ENCODE results near the gene SPTSSB. TPM values are rescaled to one million over a fixed set of nuclear protein-coding genes. Genes with fewer than 3 reads are reported as not detected.

SPTSSB gene
- total and polyA plus RNA-seq, 2 donors (not counting 1 experiment from before 2014, with no cell fraction given), result under 0.01 TPM; not detected in 1

DNA sequence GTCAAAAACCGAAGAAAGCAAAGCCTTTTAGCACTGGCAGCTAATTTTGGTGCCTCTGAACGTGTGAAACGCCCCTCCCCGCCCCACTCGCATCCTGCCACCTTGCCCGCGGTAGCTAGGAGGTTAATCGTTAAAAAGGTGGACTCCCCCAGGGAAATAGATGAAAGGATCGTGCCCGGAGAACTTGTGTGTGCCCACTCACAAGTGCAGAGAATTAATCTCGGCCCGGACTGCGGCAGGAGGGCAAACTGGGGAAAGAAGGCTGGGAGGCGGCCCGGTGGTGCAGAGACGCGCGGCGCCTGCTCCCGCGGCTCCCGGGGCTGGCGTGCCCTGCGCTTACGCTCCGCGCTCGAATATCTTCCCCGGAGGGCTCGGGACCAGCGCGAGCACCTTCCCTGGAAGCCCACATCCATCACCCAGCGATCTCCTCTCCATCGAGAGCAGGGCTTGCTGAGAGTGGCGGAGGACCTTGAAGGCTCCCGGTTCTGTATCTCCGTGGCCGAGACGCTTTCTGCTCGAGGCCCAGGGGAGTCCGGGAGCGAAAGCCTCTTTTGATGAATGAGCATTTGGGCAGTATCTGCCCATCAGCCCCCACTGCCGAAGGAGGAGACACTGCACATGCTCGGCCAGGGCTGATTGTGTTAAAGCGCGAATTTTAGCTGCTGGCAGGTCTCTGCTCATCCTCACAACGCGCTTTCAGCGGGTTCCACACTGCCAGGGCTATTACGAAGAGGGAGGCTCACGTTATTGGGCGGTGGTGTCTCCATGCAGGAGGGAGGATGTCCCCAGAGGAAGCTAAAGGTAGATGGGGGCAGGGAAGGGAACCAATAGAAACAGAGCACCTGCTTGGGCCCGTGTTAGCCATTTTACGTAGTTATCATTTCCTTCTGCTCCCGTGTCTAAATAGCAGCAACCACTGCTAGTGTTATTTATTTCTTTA is 1.3 kb upstream of the SPTSSB start:
- no peaks in the 10 kb centered on the region for H3K9me3 ChIP-seq (ENCODE audit: control insufficient read depth, insufficient read depth, low read depth, low read length)
- peak overlapping the region; percentile 81 for H2AFZ ChIP-seq (ENCODE audit: low read length)
- H4K20me1 ChIP-seq (ENCODE audit: control insufficient read depth, extremely low read depth, insufficient read depth, low read length), result no peaks in the 10 kb centered on the region
- TF ChIP-seq, protein P1, sequence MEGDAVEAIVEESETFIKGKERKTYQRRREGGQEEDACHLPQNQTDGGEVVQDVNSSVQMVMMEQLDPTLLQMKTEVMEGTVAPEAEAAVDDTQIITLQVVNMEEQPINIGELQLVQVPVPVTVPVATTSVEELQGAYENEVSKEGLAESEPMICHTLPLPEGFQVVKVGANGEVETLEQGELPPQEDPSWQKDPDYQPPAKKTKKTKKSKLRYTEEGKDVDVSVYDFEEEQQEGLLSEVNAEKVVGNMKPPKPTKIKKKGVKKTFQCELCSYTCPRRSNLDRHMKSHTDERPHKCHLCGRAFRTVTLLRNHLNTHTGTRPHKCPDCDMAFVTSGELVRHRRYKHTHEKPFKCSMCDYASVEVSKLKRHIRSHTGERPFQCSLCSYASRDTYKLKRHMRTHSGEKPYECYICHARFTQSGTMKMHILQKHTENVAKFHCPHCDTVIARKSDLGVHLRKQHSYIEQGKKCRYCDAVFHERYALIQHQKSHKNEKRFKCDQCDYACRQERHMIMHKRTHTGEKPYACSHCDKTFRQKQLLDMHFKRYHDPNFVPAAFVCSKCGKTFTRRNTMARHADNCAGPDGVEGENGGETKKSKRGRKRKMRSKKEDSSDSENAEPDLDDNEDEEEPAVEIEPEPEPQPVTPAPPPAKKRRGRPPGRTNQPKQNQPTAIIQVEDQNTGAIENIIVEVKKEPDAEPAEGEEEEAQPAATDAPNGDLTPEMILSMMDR (conservative IDR thresholded peaks at IDR 0.05 in 1 of 2, IDR thresholded peaks at IDR 0.05 in 1 of 2; ENCODE audit: low read depth in 1 of 2, low read length in 2 of 2), result no peak
- TF ChIP-seq EZH2 (IDR thresholded peaks at IDR 0.05; ENCODE audit: low read length, missing control alignments), result no peak
- peak overlapping the region; percentile 88 for H3K4me2 ChIP-seq (ENCODE audit: extremely low read depth, insufficient read depth, low read length)
- H3K27ac ChIP-seq (ENCODE audit: insufficient read depth, low read length), result no peak overlapping the region
- DNase-seq (ENCODE audit: low read depth in 2 of 2), result peak; percentile 4 to 34
- H3K4me1 ChIP-seq (ENCODE audit: control insufficient read depth, extremely low read depth, insufficient read depth, low read length), result no peaks in the 10 kb centered on the region
- peak overlapping the region; percentile 53 to 60 (median 56) for H3K4me3 ChIP-seq (replicated peaks in 1 of 4; ENCODE audit: control extremely low read depth in 1 of 4, insufficient read depth in 1 of 4, low read depth in 3 of 4, low read length in 4 of 4)
- H3K79me2 ChIP-seq (ENCODE audit: control insufficient read depth, insufficient read depth, low read length), result no peaks in the 10 kb centered on the region
- peaks cover 15% of the 10 kb centered on the region for H3K27me3 ChIP-seq (ENCODE audit: control insufficient read depth, insufficient read depth, low read length)
- H3K36me3 ChIP-seq (ENCODE audit: control insufficient read depth, insufficient read depth, low read length), result no peaks in the 10 kb centered on the region
- peak overlapping the region; percentile 7 for H3K9ac ChIP-seq (ENCODE audit: insufficient read depth, low read length)

DNA sequence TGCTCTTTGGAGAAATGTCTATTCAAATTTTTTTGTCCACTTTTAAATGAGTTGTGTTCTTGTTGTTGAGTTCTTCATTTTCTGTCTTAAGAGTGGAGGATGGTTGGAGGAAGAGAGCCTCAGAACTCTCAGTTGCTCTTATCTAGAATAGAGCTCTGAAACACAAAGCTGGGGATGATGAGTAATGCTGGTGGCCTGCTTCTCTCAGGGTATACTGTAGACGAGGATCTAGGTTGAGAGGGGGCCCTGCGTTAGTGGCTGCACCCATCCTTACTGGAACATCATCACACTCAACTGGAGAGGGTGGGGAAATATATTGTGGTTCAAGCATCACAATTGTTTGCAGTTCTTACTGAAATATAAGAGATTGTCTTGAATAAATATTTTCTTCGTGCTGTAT is 1.8 kb downstream of the SPTSSB start:
- H4K20me1 ChIP-seq (ENCODE audit: control insufficient read depth, extremely low read depth, insufficient read depth, low read length), result no peaks in the 10 kb centered on the region
- no peaks in the 10 kb centered on the region for H3K4me1 ChIP-seq (ENCODE audit: control insufficient read depth, extremely low read depth, insufficient read depth, low read length)
- H3K27ac ChIP-seq (ENCODE audit: insufficient read depth, low read length), result no peak overlapping the region
- H3K9me3 ChIP-seq (ENCODE audit: control insufficient read depth, insufficient read depth, low read depth, low read length), result no peaks in the 10 kb centered on the region
- H3K36me3 ChIP-seq (ENCODE audit: control insufficient read depth, insufficient read depth, low read length), result no peaks in the 10 kb centered on the region
- no peak overlapping the region for H2AFZ ChIP-seq (ENCODE audit: low read length)
- H3K4me2 ChIP-seq (ENCODE audit: extremely low read depth, insufficient read depth, low read length), result no peak overlapping the region
- DNase-seq (ENCODE audit: low read depth in 2 of 2), result peak in 1 of 2 donors; percentile 7
- no peak for TF ChIP-seq EZH2 (IDR thresholded peaks at IDR 0.05; ENCODE audit: low read length, missing control alignments)
- TF ChIP-seq, protein P1 (conservative IDR thresholded peaks at IDR 0.05 in 1 of 2, IDR thresholded peaks at IDR 0.05 in 1 of 2; ENCODE audit: low read depth in 1 of 2, low read length in 2 of 2), result no peak
- no peak overlapping the region for H3K4me3 ChIP-seq (replicated peaks in 1 of 4; ENCODE audit: control extremely low read depth in 1 of 4, insufficient read depth in 1 of 4, low read depth in 3 of 4, low read length in 4 of 4)
- H3K27me3 ChIP-seq (ENCODE audit: control insufficient read depth, insufficient read depth, low read length), result peaks cover 10% of the 10 kb centered on the region
- no peaks in the 10 kb centered on the region for H3K79me2 ChIP-seq (ENCODE audit: control insufficient read depth, insufficient read depth, low read length)
- H3K9ac ChIP-seq (ENCODE audit: insufficient read depth, low read length), result no peak overlapping the region

DNA sequence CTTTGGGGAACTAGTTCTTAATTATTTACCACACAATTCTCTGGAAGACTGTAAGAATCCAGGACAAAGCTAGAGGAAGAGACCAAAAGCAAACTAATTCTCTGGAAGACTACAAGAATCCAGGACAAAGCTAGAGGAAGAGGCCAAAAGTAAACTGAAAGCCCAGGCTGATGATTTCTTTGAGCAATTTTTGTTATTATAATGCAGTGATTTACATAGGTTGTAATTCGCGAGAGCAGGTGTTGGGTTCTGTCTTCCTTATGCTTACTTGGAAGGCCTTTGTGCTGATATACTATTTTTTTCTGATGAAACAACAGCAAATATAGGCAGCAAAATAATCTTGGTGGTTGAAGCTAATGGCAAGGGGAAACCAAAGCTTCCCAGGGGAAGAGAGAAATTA is 5.2 kb downstream of the SPTSSB start:
- Histone ChIP-seq H3K4me1 (ENCODE audit: control insufficient read depth, extremely low read depth, insufficient read depth, low read length) (no peaks in the 10 kb centered on the region), H3K27ac (ENCODE audit: insufficient read depth, low read length) (no peak overlapping the region), H3K4me3 (replicated peaks in 1 of 4; ENCODE audit: control extremely low read depth in 1 of 4, insufficient read depth in 1 of 4, low read depth in 3 of 4, low read length in 4 of 4) (no peak overlapping the region), H3K36me3 (ENCODE audit: control insufficient read depth, insufficient read depth, low read length) (no peaks in the 10 kb centered on the region), H3K4me2 (ENCODE audit: extremely low read depth, insufficient read depth, low read length) (no peak overlapping the region), H3K27me3 (ENCODE audit: control insufficient read depth, insufficient read depth, low read length) (no peaks in the 10 kb centered on the region), H3K9ac (ENCODE audit: insufficient read depth, low read length) (no peak overlapping the region), H3K9me3 (ENCODE audit: control insufficient read depth, insufficient read depth, low read depth, low read length) (no peaks in the 10 kb centered on the region), H3K79me2 (ENCODE audit: control insufficient read depth, insufficient read depth, low read length) (no peaks in the 10 kb centered on the region), H4K20me1 (ENCODE audit: control insufficient read depth, extremely low read depth, insufficient read depth, low read length) (no peaks in the 10 kb centered on the region), H2AFZ (ENCODE audit: low read length) (no peak overlapping the region)
- no peak for DNase-seq (ENCODE audit: low read depth in 2 of 2)
- TF ChIP-seq EZH2 (IDR thresholded peaks at IDR 0.05; ENCODE audit: low read length, missing control alignments), result no peak
- TF ChIP-seq, protein P1 (conservative IDR thresholded peaks at IDR 0.05 in 1 of 2, IDR thresholded peaks at IDR 0.05 in 1 of 2; ENCODE audit: low read depth in 1 of 2, low read length in 2 of 2), result no peak
